HepG2 (cell line): ENCODE results near the gene SLC5A3.

Experiments used
- HCFC1 ChIP-seq: fragments of 150-350 bp; IDR thresholded peaks from 2 replicates; pipeline ENCODE4 v1.6.1; 2014; ENCODE audit warnings: low read depth, low read length
- KMT2A ChIP-seq: sonication (generic); formaldehyde crosslinking; IDR thresholded peaks from 2 replicates; pipeline ENCODE4 v1.4.0; 2020; ENCODE audit warnings: missing genetic modification reagents
- NR2C2 ChIP-seq: sonication (generic); formaldehyde crosslinking; IDR thresholded peaks from 2 replicates; pipeline ENCODE4 v1.4.0; 2020; ENCODE audit warnings: missing genetic modification reagents, mild to moderate bottlenecking, moderate library complexity, borderline replicate concordance
- POLR2A ChIP-seq, 2 experiments: IDR thresholded peaks; 2 replicates each; pipeline ENCODE4 v1.6.1; 2011; ENCODE audit warnings: low read depth in 2 of 2, low read length in 2 of 2, mild to moderate bottlenecking in 1 of 2, moderate library complexity in 1 of 2; ENCODE audit not compliant: insufficient read depth in 1 of 2
- SMAD3 ChIP-seq: sonication (generic); formaldehyde crosslinking; IDR thresholded peaks from 2 replicates; pipeline ENCODE4 v1.4.0; 2020; ENCODE audit warnings: missing genetic modification reagents
- SMC3 ChIP-seq: IDR thresholded peaks from 2 replicates; pipeline ENCODE4 v1.6.1; 2011; ENCODE audit warnings: low read length, improper control_type of control experiment
- ZNF17 ChIP-seq: sonication (generic); formaldehyde crosslinking; IDR thresholded peaks from 2 replicates; pipeline ENCODE4 v1.5.0; 2020; ENCODE audit warnings: mild to moderate bottlenecking, missing genetic modification reagents
- TF ChIP-seq, protein P1 (sequence below): sonication (generic); formaldehyde crosslinking; IDR thresholded peaks from 2 replicates; pipeline ENCODE4 v1.5.1; 2020; ENCODE audit warnings: mild to moderate bottlenecking, missing genetic modification reagents, moderate library complexity
- TF ChIP-seq, protein P2 (sequence below): sonication (generic); formaldehyde crosslinking; IDR thresholded peaks from 2 replicates; pipeline ENCODE4 v1.4.0; 2020; ENCODE audit warnings: mild to moderate bottlenecking, missing genetic modification reagents
- TF ChIP-seq, protein P3 (sequence below): sonication (generic); formaldehyde crosslinking; IDR thresholded peaks from 2 replicates; pipeline ENCODE4 v1.9.0; 2021; ENCODE audit warnings: missing genetic modification reagents, borderline replicate concordance
- TF ChIP-seq, protein P4 (sequence below): sonication (generic); formaldehyde crosslinking; IDR thresholded peaks from 2 replicates; pipeline ENCODE4 v1.4.0; 2020; ENCODE audit warnings: missing genetic modification reagents

DNA sequence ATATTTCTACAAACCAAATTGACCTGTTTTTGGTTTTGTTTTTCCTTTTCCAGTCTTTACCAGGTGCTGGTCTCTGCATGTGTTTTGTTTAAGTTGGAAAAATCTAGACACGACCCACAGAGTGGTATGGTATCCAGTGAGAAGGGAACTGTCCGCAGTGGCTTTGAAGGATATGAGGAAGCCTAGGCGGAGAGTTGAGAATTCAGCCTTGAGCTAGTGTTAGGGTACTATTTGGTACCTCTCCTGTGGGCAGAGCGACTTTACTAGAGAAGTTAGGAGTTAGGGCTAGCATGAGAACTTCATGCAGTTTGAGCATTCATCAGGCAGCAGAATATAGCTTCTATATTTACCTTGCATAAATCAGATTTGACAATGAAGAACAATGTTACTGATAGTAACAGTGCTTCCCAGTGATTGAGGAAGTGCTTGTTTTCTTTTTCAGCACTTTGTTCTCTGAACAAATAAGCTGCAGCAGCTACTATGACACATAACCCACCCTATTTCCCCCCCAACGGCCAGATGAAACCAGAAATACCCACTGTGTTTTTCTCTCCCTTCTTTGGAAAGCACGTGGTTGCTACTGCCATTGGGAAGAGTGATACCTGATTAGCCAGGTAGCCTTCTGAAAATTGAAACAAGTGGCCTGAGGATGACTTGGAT is 19.0 kb downstream of the SLC5A3 start:
- TF ChIP-seq, protein P1, sequence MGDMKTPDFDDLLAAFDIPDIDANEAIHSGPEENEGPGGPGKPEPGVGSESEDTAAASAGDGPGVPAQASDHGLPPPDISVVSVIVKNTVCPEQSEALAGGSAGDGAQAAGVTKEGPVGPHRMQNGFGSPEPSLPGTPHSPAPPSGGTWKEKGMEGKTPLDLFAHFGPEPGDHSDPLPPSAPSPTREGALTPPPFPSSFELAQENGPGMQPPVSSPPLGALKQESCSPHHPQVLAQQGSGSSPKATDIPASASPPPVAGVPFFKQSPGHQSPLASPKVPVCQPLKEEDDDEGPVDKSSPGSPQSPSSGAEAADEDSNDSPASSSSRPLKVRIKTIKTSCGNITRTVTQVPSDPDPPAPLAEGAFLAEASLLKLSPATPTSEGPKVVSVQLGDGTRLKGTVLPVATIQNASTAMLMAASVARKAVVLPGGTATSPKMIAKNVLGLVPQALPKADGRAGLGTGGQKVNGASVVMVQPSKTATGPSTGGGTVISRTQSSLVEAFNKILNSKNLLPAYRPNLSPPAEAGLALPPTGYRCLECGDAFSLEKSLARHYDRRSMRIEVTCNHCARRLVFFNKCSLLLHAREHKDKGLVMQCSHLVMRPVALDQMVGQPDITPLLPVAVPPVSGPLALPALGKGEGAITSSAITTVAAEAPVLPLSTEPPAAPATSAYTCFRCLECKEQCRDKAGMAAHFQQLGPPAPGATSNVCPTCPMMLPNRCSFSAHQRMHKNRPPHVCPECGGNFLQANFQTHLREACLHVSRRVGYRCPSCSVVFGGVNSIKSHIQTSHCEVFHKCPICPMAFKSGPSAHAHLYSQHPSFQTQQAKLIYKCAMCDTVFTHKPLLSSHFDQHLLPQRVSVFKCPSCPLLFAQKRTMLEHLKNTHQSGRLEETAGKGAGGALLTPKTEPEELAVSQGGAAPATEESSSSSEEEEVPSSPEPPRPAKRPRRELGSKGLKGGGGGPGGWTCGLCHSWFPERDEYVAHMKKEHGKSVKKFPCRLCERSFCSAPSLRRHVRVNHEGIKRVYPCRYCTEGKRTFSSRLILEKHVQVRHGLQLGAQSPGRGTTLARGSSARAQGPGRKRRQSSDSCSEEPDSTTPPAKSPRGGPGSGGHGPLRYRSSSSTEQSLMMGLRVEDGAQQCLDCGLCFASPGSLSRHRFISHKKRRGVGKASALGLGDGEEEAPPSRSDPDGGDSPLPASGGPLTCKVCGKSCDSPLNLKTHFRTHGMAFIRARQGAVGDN, result no peak
- TF ChIP-seq POLR2A (IDR thresholded peaks at IDR 0.05; ENCODE audit: insufficient read depth in 1 of 2, low read depth in 2 of 2, low read length in 2 of 2) (no peak), SMC3 (no peak), KMT2A (CRISPR knock-in tag) (no peak), SMAD3 (CRISPR knock-in tag) (no peak), ZNF17 (CRISPR knock-in tag) (no peak), NR2C2 (no peak), HCFC1 (no peak)
- TF ChIP-seq, protein P2, sequence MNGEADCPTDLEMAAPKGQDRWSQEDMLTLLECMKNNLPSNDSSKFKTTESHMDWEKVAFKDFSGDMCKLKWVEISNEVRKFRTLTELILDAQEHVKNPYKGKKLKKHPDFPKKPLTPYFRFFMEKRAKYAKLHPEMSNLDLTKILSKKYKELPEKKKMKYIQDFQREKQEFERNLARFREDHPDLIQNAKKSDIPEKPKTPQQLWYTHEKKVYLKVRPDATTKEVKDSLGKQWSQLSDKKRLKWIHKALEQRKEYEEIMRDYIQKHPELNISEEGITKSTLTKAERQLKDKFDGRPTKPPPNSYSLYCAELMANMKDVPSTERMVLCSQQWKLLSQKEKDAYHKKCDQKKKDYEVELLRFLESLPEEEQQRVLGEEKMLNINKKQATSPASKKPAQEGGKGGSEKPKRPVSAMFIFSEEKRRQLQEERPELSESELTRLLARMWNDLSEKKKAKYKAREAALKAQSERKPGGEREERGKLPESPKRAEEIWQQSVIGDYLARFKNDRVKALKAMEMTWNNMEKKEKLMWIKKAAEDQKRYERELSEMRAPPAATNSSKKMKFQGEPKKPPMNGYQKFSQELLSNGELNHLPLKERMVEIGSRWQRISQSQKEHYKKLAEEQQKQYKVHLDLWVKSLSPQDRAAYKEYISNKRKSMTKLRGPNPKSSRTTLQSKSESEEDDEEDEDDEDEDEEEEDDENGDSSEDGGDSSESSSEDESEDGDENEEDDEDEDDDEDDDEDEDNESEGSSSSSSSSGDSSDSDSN (CRISPR knock-in tag), result no peak
- TF ChIP-seq, protein P3, sequence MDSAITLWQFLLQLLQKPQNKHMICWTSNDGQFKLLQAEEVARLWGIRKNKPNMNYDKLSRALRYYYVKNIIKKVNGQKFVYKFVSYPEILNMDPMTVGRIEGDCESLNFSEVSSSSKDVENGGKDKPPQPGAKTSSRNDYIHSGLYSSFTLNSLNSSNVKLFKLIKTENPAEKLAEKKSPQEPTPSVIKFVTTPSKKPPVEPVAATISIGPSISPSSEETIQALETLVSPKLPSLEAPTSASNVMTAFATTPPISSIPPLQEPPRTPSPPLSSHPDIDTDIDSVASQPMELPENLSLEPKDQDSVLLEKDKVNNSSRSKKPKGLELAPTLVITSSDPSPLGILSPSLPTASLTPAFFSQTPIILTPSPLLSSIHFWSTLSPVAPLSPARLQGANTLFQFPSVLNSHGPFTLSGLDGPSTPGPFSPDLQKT (CRISPR knock-in tag), result no peak
- TF ChIP-seq, protein P4, sequence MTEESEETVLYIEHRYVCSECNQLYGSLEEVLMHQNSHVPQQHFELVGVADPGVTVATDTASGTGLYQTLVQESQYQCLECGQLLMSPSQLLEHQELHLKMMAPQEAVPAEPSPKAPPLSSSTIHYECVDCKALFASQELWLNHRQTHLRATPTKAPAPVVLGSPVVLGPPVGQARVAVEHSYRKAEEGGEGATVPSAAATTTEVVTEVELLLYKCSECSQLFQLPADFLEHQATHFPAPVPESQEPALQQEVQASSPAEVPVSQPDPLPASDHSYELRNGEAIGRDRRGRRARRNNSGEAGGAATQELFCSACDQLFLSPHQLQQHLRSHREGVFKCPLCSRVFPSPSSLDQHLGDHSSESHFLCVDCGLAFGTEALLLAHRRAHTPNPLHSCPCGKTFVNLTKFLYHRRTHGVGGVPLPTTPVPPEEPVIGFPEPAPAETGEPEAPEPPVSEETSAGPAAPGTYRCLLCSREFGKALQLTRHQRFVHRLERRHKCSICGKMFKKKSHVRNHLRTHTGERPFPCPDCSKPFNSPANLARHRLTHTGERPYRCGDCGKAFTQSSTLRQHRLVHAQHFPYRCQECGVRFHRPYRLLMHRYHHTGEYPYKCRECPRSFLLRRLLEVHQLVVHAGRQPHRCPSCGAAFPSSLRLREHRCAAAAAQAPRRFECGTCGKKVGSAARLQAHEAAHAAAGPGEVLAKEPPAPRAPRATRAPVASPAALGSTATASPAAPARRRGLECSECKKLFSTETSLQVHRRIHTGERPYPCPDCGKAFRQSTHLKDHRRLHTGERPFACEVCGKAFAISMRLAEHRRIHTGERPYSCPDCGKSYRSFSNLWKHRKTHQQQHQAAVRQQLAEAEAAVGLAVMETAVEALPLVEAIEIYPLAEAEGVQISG (CRISPR knock-in tag), result no peak
